SU-DHL-6 (cell line): ENCODE data around the gene NELL1.

Source experiments
- H2AFZ ChIP-seq: fragments of 200-600 bp; sonication (generic); 2 replicates; pipeline ENCODE4 v1.6.1; 2014; ENCODE audit warnings: low read depth, mild to moderate bottlenecking, moderate library complexity, mixed read lengths, antibody characterized with exemption, low read length; ENCODE audit not compliant: severe bottlenecking
- H3F3A ChIP-seq: fragments of 200-600 bp; shearing (Covaris generic); 2 replicates; pipeline ENCODE4 v1.6.0; 2016; ENCODE audit warnings: antibody characterized with exemption, mild to moderate bottlenecking; ENCODE audit not compliant: insufficient read depth
- H3K27ac ChIP-seq: fragments of 200-600 bp; sonication (generic); 2 replicates; pipeline ENCODE4 v1.5.1; 2016; ENCODE audit warnings: low read depth, mild to moderate bottlenecking, low read length, moderate library complexity, mixed read lengths
- H3K27me3 ChIP-seq: fragments of 200-600 bp; sonication (generic), shearing (Covaris generic); 2 replicates; pipeline ENCODE4 v1.6.0; 2014; ENCODE audit warnings: mild to moderate bottlenecking, low read length
- H3K36me3 ChIP-seq: fragments of 200-600 bp; sonication (generic); 2 replicates; pipeline ENCODE4 v1.6.1; 2014; ENCODE audit warnings: mild to moderate bottlenecking, low read length, mixed read lengths
- H3K4me2 ChIP-seq: fragments of 300-600, 200-600 bp; shearing (Covaris generic), sonication (generic); 2 replicates; pipeline ENCODE4 v1.6.0; 2014; ENCODE audit warnings: low read length, low read depth, mild to moderate bottlenecking; ENCODE audit not compliant: poor library complexity, severe bottlenecking
- H3K4me3 ChIP-seq: fragments of 200-600 bp; sonication (generic); 2 replicates; pipeline ENCODE4 v1.5.1; 2014; ENCODE audit warnings: antibody characterized with exemption, low read length, mild to moderate bottlenecking, mixed read lengths; ENCODE audit not compliant: insufficient read depth, poor library complexity, severe bottlenecking
- H3K79me2 ChIP-seq: fragments of 200-600 bp; sonication (generic); 2 replicates; pipeline ENCODE4 v1.6.1; 2014; ENCODE audit warnings: mild to moderate bottlenecking, low read length, moderate library complexity; ENCODE audit not compliant: insufficient read depth
- H3K9ac ChIP-seq: fragments of 200-600 bp; sonication (generic); 2 replicates; pipeline ENCODE4 v1.7.0; 2014; ENCODE audit warnings: mild to moderate bottlenecking, low read length
- H3K9me2 ChIP-seq: fragments of 200-600 bp; sonication (generic); replicated peaks from 2 replicates; pipeline ENCODE4 v1.6.1; 2014; ENCODE audit warnings: low read length; ENCODE audit not compliant: insufficient read depth
- H3K9me3 ChIP-seq: fragments of 200-600 bp; sonication (generic); 2 replicates; pipeline ENCODE4 v1.6.1; 2014; ENCODE audit warnings: low read length, mixed read lengths; ENCODE audit not compliant: insufficient read depth
- H4K20me1 ChIP-seq: fragments of 200-600 bp; sonication (generic); 2 replicates; pipeline ENCODE4 v1.6.1; 2014; ENCODE audit warnings: low read depth, mild to moderate bottlenecking, antibody characterized with exemption, low read length, moderate library complexity, mixed read lengths
- CTCF ChIP-seq: fragments of 200-600 bp; sonication (generic); IDR thresholded peaks from one replicate; pipeline ENCODE4 v1.5.1; 2017; ENCODE audit warnings: antibody characterized with exemption, mild to moderate bottlenecking, low read length, moderate library complexity; ENCODE audit not compliant: insufficient read depth, poor library complexity, severe bottlenecking
- EZH2phosphoT487 ChIP-seq: fragments of 200-600 bp; sonication (generic), shearing (Covaris generic); conservative IDR thresholded peaks from 2 replicates; pipeline ENCODE4 v1.6.1; 2018; ENCODE audit warnings: mild to moderate bottlenecking, antibody characterized with exemption, low read length, moderate library complexity, mixed read lengths

Gene NELL1

GRCh38 chr11:20926799-20927540 is 257.6 kb downstream of the NELL1 start:
- Histone ChIP-seq H3F3A (no peaks in the 10 kb centered on the region), H3K4me3 (no peak overlapping the region), H3K27ac (no peak overlapping the region), H3K27me3 (no peaks in the 10 kb centered on the region), H3K79me2 (no peaks in the 10 kb centered on the region), H4K20me1 (no peaks in the 10 kb centered on the region), H3K36me3 (no peaks in the 10 kb centered on the region), H3K4me2 (no peak overlapping the region), H3K9ac (no peak overlapping the region), H3K9me3 (no peaks in the 10 kb centered on the region), H2AFZ (no peak overlapping the region), H3K9me2 (no peaks in the 10 kb centered on the region)
- TF ChIP-seq CTCF (no peak), EZH2phosphoT487 (no peak)

- TF ChIP-seq CTCF (no peak), EZH2phosphoT487 (no peak)
- Histone ChIP-seq H3K36me3 (no peaks in the 10 kb centered on the region), H3K9me3 (no peaks in the 10 kb centered on the region), H3K4me3 (no peak overlapping the region), H3K27ac (no peak overlapping the region), H2AFZ (no peak overlapping the region), H3K4me2 (no peak overlapping the region), H4K20me1 (no peaks in the 10 kb centered on the region), H3F3A (no peaks in the 10 kb centered on the region), H3K9ac (no peak overlapping the region), H3K9me2 (no peaks in the 10 kb centered on the region), H3K27me3 (no peaks in the 10 kb centered on the region), H3K79me2 (no peaks in the 10 kb centered on the region)
These were observed 261.6 kb downstream of the NELL1 start for GRCh38 chr11:20931029-20931428.

- TF ChIP-seq CTCF (no peak), EZH2phosphoT487 (no peak)
- Histone ChIP-seq H3K4me2 (no peak overlapping the region), H4K20me1 (no peaks in the 10 kb centered on the region)
These were observed 263.7 kb downstream of the NELL1 start for GRCh38 chr11:20933086-20933485.

More at GRCh38 chr11:20933086-20933485, 263.7 kb downstream of the NELL1 start:
- Histone ChIP-seq H3F3A (no peaks in the 10 kb centered on the region), H3K9ac (no peak overlapping the region), H3K79me2 (no peaks in the 10 kb centered on the region), H3K9me2 (no peaks in the 10 kb centered on the region), H2AFZ (no peak overlapping the region), H3K27ac (no peak overlapping the region), H3K27me3 (no peaks in the 10 kb centered on the region), H3K36me3 (no peaks in the 10 kb centered on the region), H3K4me3 (no peak overlapping the region), H3K9me3 (no peaks in the 10 kb centered on the region)
